H1 (cell line): ENCODE results near the gene IQCE. TPM values are rescaled to one million over a fixed set of nuclear protein-coding genes. Genes with fewer than 3 reads are reported as not detected.

Experiments
- CTCF ChIA-PET: fragments of 300-600 bp; sonication (Branson Sonifier 250); formaldehyde crosslinking; loops from one replicate; lab custom pipeline; 2021; ENCODE audit not compliant: partially characterized antibody; lab: Charles Lee
- POLR2A ChIA-PET: fragments of 300-600 bp; sonication (Branson Sonifier 250); formaldehyde crosslinking; loops from one replicate; lab custom pipeline; 2021; ENCODE audit warnings: inconsistent platforms; ENCODE audit not compliant: partially characterized antibody; lab: Charles Lee
- DNase-seq, 2 experiments: peaks; one replicate each; pipeline versions ENCODE4 v3.0.0 to v3.0.0-alpha.2; 2010 to 2022; ENCODE audit warnings: low spot score in 2 of 2, low read depth in 1 of 2, mixed read lengths in 1 of 2
- FAIRE-seq: peaks from 2 replicates; lab custom pipeline; 2011; peaks lifted over from hg19 to GRCh38; lab: Jason Lieb, UNC
- H2AFZ ChIP-seq: 2 replicates; pipeline ENCODE4 v1.8.1; 2012; ENCODE audit warnings: low read length, inconsistent platforms
- H2AK5ac ChIP-seq: 2 replicates; pipeline ENCODE4 v1.6.1; 2013; ENCODE audit warnings: low read depth, low read length
- H2BK120ac ChIP-seq: replicated peaks from 2 replicates; pipeline ENCODE3; 2013; ENCODE audit warnings: low read depth, low read length, inconsistent platforms
- H2BK12ac ChIP-seq: 2 replicates; pipeline ENCODE4 v1.6.1; 2013; ENCODE audit warnings: low read depth, low read length
- H2BK15ac ChIP-seq: 2 replicates; pipeline ENCODE4 v1.6.1; 2013; ENCODE audit warnings: low read length
- H2BK20ac ChIP-seq: 2 replicates; pipeline ENCODE4 v1.6.1; 2013; ENCODE audit warnings: low read length
- H2BK5ac ChIP-seq: 2 replicates; pipeline ENCODE4 v1.6.1; 2013; ENCODE audit warnings: low read depth, low read length
- H3K14ac ChIP-seq: 2 replicates; pipeline ENCODE4 v1.6.1; 2013; ENCODE audit warnings: inconsistent platforms; ENCODE audit not compliant: insufficient read length
- H3K18ac ChIP-seq: 2 replicates; pipeline ENCODE4 v1.6.1; 2013; ENCODE audit warnings: low read length; ENCODE audit errors: extremely low read depth
- H3K23ac ChIP-seq: 2 replicates; pipeline ENCODE4 v1.6.1; 2013; ENCODE audit warnings: inconsistent platforms; ENCODE audit not compliant: insufficient read length
- H3K23me2 ChIP-seq: 2 replicates; pipeline ENCODE4 v1.6.1; 2013; ENCODE audit warnings: low read depth, low read length
- H3K27ac ChIP-seq: 2 replicates; pipeline ENCODE4 v1.6.1; 2011; ENCODE audit warnings: low read depth, low read length, inconsistent platforms
- H3K27me3 ChIP-seq, 4 experiments: replicated peaks in 1 of 4; 1 replicate in 1 of 4; 2 replicates in 3 of 4; pipeline versions ENCODE4 v1.6.1 to v1.8.1; 2011 to 2013; ENCODE audit warnings: low read length in 3 of 4, mild to moderate bottlenecking in 3 of 4, inconsistent platforms in 2 of 4, mixed read lengths in 2 of 4, moderate library complexity in 1 of 4; ENCODE audit not compliant: control insufficient read depth in 3 of 4, insufficient read depth in 3 of 4; ENCODE audit errors: extremely low read depth in 1 of 4
- H3K36me3 ChIP-seq, 4 experiments: 2 replicates each; pipeline versions ENCODE4 v1.6.1 to v1.8.1; 2011 to 2013; ENCODE audit warnings: mild to moderate bottlenecking in 4 of 4, low read length in 3 of 4, moderate library complexity in 2 of 4, control low read depth in 1 of 4, inconsistent platforms in 1 of 4; ENCODE audit not compliant: insufficient read depth in 4 of 4, control insufficient read depth in 2 of 4
- H3K4ac ChIP-seq: replicated peaks from 2 replicates; pipeline ENCODE3; 2013; ENCODE audit warnings: low read length, low read depth, mixed read lengths, inconsistent platforms; ENCODE audit not compliant: insufficient read length
- H3K4me1 ChIP-seq, 4 experiments: replicated peaks in 1 of 4; 1 replicate in 1 of 4; 2 replicates in 3 of 4; pipeline versions ENCODE4 v1.6.1 to v1.8.1; 2011 to 2013; ENCODE audit warnings: low read length in 3 of 4, inconsistent platforms in 2 of 4, mixed read lengths in 1 of 4; ENCODE audit not compliant: insufficient read depth in 4 of 4, control insufficient read depth in 3 of 4
- H3K4me2 ChIP-seq, 2 experiments: 2 replicates each; pipeline versions ENCODE4 v1.6.1 to v1.8.1; 2011 to 2013; ENCODE audit warnings: low read depth in 2 of 2, low read length in 2 of 2, control low read depth in 1 of 2, inconsistent platforms in 1 of 2, mild to moderate bottlenecking in 1 of 2; ENCODE audit not compliant: insufficient read depth in 1 of 2
- H3K4me3 ChIP-seq, 4 experiments: fragments of 200-600, 300-600 bp in 1 of 4; sonication (generic), shearing (Covaris generic), sonication (Bioruptor Twin) in 1 of 4; 2 replicates each; pipeline versions ENCODE4 v1.5.1 to v1.8.1; 2011 to 2016; ENCODE audit warnings: low read length in 4 of 4, low read depth in 3 of 4, control low read depth in 2 of 4, inconsistent platforms in 2 of 4, mild to moderate bottlenecking in 2 of 4, mixed read lengths in 1 of 4, moderate library complexity in 1 of 4; ENCODE audit not compliant: insufficient read depth in 2 of 4; ENCODE audit errors: extremely low read depth in 1 of 4
- H3K56ac ChIP-seq: replicated peaks from 2 replicates; pipeline ENCODE3; 2013; ENCODE audit warnings: low read depth, mild to moderate bottlenecking, mixed read lengths, low read length, inconsistent platforms; ENCODE audit not compliant: insufficient read length
- H3K79me1 ChIP-seq: 2 replicates; pipeline ENCODE4 v1.6.1; 2013; ENCODE audit warnings: low read depth, low read length, control low read depth
- H3K79me2 ChIP-seq, 2 experiments: 2 replicates each; pipeline versions ENCODE4 v1.6.1 to v1.8.1; 2012 to 2013; ENCODE audit warnings: low read length in 2 of 2, mild to moderate bottlenecking in 2 of 2, inconsistent platforms in 1 of 2; ENCODE audit not compliant: insufficient read depth in 2 of 2, control insufficient read depth in 1 of 2
- H3K9ac ChIP-seq, 4 experiments: replicated peaks in 1 of 4; 1 replicate in 1 of 4; 2 replicates in 3 of 4; pipeline versions ENCODE4 v1.6.1 to v1.8.1; 2011 to 2013; ENCODE audit warnings: low read depth in 3 of 4, low read length in 3 of 4, control low read depth in 2 of 4, mild to moderate bottlenecking in 2 of 4, moderate library complexity in 2 of 4, inconsistent platforms in 1 of 4; ENCODE audit errors: extremely low read depth in 1 of 4
- H3K9me3 ChIP-seq, 2 experiments: 2 replicates each; pipeline versions ENCODE4 v1.6.1 to v1.8.1; 2012 to 2013; ENCODE audit warnings: mild to moderate bottlenecking in 2 of 2, moderate library complexity in 2 of 2, control low read depth in 1 of 2, inconsistent platforms in 1 of 2, low read depth in 1 of 2, low read length in 1 of 2, mixed read lengths in 1 of 2; ENCODE audit not compliant: insufficient read depth in 2 of 2
- H4K20me1 ChIP-seq, 2 experiments: replicated peaks in 1 of 2; 2 replicates each; pipeline versions ENCODE3 to v1.8.1; 2011 to 2013; ENCODE audit warnings: inconsistent platforms in 2 of 2, low read length in 2 of 2, mild to moderate bottlenecking in 1 of 2; ENCODE audit not compliant: insufficient read depth in 2 of 2, control insufficient read depth in 1 of 2
- H4K5ac ChIP-seq: 2 replicates; pipeline ENCODE4 v1.6.1; 2013; ENCODE audit warnings: low read length, low read depth, mixed read lengths, inconsistent platforms; ENCODE audit not compliant: insufficient read length
- H4K8ac ChIP-seq: 2 replicates; pipeline ENCODE4 v1.8.0; 2013; ENCODE audit warnings: mild to moderate bottlenecking, moderate library complexity, low read length, inconsistent platforms; ENCODE audit not compliant: insufficient read depth; ENCODE audit errors: extremely low read depth
- H4K91ac ChIP-seq: replicated peaks from 2 replicates; pipeline ENCODE3; 2013; ENCODE audit warnings: low read length, mixed read lengths, inconsistent platforms; ENCODE audit not compliant: insufficient read length
- ASH2L ChIP-seq: fragments of 200-600, 300-600 bp; sonication (generic); IDR thresholded peaks from one replicate; pipeline ENCODE4 v1.7.1; 2017; ENCODE audit warnings: low read length
- EGR1 ChIP-seq: IDR thresholded peaks from 2 replicates; pipeline ENCODE4 v1.6.1; 2011; ENCODE audit warnings: low read depth, low read length, borderline replicate concordance
- JUN ChIP-seq: IDR thresholded peaks from 2 replicates; pipeline ENCODE4 v1.6.1; 2011; ENCODE audit warnings: low read depth, mild to moderate bottlenecking, improper control_type of control experiment, low read length
- MAFK ChIP-seq: IDR thresholded peaks from 2 replicates; pipeline ENCODE4 v1.6.1; 2012; ENCODE audit warnings: low read depth, mild to moderate bottlenecking, improper control_type of control experiment, low read length
- RAD21 ChIP-seq, 2 experiments: IDR thresholded peaks in 1 of 2; conservative IDR thresholded peaks in 1 of 2; 2 replicates each; pipeline ENCODE4 v1.6.1; 2011; ENCODE audit warnings: low read depth in 2 of 2, low read length in 2 of 2, improper control_type of control experiment in 1 of 2, inconsistent platforms in 1 of 2, mild to moderate bottlenecking in 1 of 2, moderate library complexity in 1 of 2
- RNF2 ChIP-seq: fragments of 200-900, 300-1000 bp; sonication (generic); IDR thresholded peaks from 2 replicates; pipeline ENCODE4 v1.7.1; 2016; ENCODE audit warnings: borderline replicate concordance, low read depth, mild to moderate bottlenecking, antibody characterized with exemption, low read length; ENCODE audit not compliant: poor library complexity, severe bottlenecking; ENCODE audit errors: missing control alignments
- SIN3A ChIP-seq, 2 experiments: IDR thresholded peaks in 1 of 2; conservative IDR thresholded peaks in 1 of 2; 2 replicates each; pipeline ENCODE4 v1.6.1; 2011 to 2012; ENCODE audit warnings: low read length in 2 of 2, improper control_type of control experiment in 1 of 2, low read depth in 1 of 2, mild to moderate bottlenecking in 1 of 2
- TCF12 ChIP-seq: IDR thresholded peaks from 2 replicates; pipeline ENCODE4 v1.6.1; 2011; ENCODE audit warnings: low read depth, mild to moderate bottlenecking, low read length
- WGBS, 2 experiments: shearing (Covaris generic) in 1 of 2; methylation state at CpG; one replicate each; pipeline versions ENCODE4 v1.1.6 to v1.1.7; 2013 to 2015; ENCODE audit warnings: low lambda C conversion rate in 2 of 2, mixed read lengths in 2 of 2, inconsistent platforms in 1 of 2, low coverage in 1 of 2, missing lambda C conversion rate in 1 of 2; ENCODE audit not compliant: insufficient replicate concordance in 2 of 2, insufficient coverage in 1 of 2, insufficient read length in 1 of 2; ENCODE audit errors: extremely low coverage in 1 of 2, missing lambda C conversion rate in 1 of 2; 5-methylcytosine and 5-hydroxymethylcytosine counted together
- polyA plus RNA-seq, 7 experiments: library from polyadenylated mRNA; depleted of rRNA in 3 of 7; stranded (reverse) in 5 of 7; unstranded in 2 of 7; fragments of >200 nt in 5 of 7; fragments of 200-250 nt in 2 of 7; gene quantifications; 1 replicate in 5 of 7; 2 replicates in 1 of 7; 4 replicates in 1 of 7; pipeline versions ENCODE4 v1.2.1 to v1.2.3, GENCODE V29; 2011 to 2013; ENCODE audit warnings: missing spikeins in 2 of 7, mixed read lengths in 2 of 7
- total RNA-seq: library from RNA; stranded (reverse); fragmentation: NEBNext Ultra II Directional; extraction: Animal tissue kit (Norgen Biotek cat#: 25700); gene quantifications from 2 replicates; pipeline ENCODE4 v1.2.1, GENCODE V29; 2021
- TF ChIP-seq, protein P1 (sequence below): IDR thresholded peaks from 2 replicates; pipeline ENCODE4 v1.6.1; 2012; ENCODE audit warnings: inconsistent platforms
- TF ChIP-seq, protein P2 (sequence below): IDR thresholded peaks from 2 replicates; pipeline ENCODE4 v1.6.1; 2012; ENCODE audit warnings: inconsistent platforms

Gene IQCE
- total and polyA plus RNA-seq, 2 of the 8 experiments (the other 6 are each of a cell fraction or from before 2014, with no cell fraction given) = 2.2 to 4.9 TPM

DNA sequence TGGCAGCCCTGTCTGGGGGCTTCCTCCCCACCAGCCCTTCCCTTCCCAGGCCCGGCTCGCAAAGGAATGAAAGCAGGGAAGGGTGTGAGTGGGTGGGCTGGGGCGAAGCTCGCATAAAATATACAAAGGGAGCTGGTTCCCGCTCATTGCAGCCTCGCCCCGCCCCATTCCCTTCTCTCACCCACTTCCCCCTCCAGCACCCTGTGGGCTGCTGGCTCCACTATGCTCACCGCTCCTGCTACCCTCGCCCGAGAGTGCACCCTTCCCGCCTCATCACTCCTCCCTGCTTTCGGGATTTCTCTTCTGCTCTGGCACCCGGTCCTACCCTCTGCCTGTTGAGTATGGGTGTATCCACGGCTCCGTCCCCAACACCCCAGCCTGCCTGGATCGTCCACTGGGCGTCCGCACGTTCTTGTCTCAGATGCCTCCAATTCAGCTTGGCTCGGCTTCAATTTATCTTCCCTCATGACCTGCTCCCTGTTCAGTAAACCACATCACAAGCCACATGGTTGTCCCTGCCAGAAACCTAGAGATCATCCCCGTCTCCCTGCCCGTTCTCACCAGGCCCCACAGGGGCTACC lies 58.6 kb downstream of the IQCE start:
- H2BK15ac ChIP-seq = peak overlapping the region; percentile 21; the same call in 1 of the 2 replicates
- no peaks in the 10 kb centered on the region for H3K36me3 ChIP-seq
- 0 out of 7 replicates have a peak, but pooled peaks cover 0 to 2% (median 0%) of the 10 kb centered on the region in 4 experiments for H3K27me3 ChIP-seq
- DNase-seq = no peak
- H3K14ac ChIP-seq = no peak overlapping the region
- no peak overlapping the region for H3K4ac ChIP-seq
- no peak overlapping the region for H3K23ac ChIP-seq
- H2BK20ac ChIP-seq = peak overlapping the region; percentile 95
- 0 out of 2 replicates have a peak overlapping the region, but pooled peaks have one; percentile 88 for H2AK5ac ChIP-seq
- H3K9ac ChIP-seq = no peak overlapping the region
- no peak overlapping the region for H2BK120ac ChIP-seq
- H3K9me3 ChIP-seq = no peaks in the 10 kb centered on the region
- no peaks in the 10 kb centered on the region; the same call in none of the 2 replicates for H3K79me1 ChIP-seq
- no peak overlapping the region for H3K56ac ChIP-seq
- no peaks in the 10 kb centered on the region for H4K20me1 ChIP-seq
- ChIA-PET POLR2A (interaction anchor here (0.6 to 1.7 kb wide), 7 partner anchors 8 to 127 kb away, joined by 3 to 12 read pairs (median 5); partner anchors contain the start of gene TTYH3), CTCF (interaction anchor here (0.6 to 1.7 kb wide), 9 partner anchors 9 to 92 kb away, joined by 3 to 9 read pairs (median 4); no protein-coding TSS in a partner anchor)
- H4K5ac ChIP-seq = no peak overlapping the region
- 75% methylated on average over 16 of the region's 22 CpGs; no CpG with 5 or more reads in 1 of the 2 experiments for WGBS, 2 experiments
- H3K4me1 ChIP-seq = peaks cover 0 to 41% (median 27%) of the 10 kb centered on the region in 4 experiments; a peak in 6 of 7 replicates
- H3K79me2 ChIP-seq = no peaks in the 10 kb centered on the region
- no peaks in the 10 kb centered on the region for H3K23me2 ChIP-seq
- H2BK5ac ChIP-seq = peak overlapping the region; percentile 8; the same call in 1 of the 2 replicates
- H3K4me2 ChIP-seq = no peak overlapping the region
- FAIRE-seq = no peak
- no peak overlapping the region; the same call in 1 of the 2 replicates for H2AFZ ChIP-seq
- peak overlapping the region; percentile 20 for H4K91ac ChIP-seq
- no peak overlapping the region for H3K27ac ChIP-seq
- H2BK12ac ChIP-seq = peak overlapping the region; percentile 88; the same call in 1 of the 2 replicates
- peak; percentile 36; the same call in 1 of the 2 replicates for TF ChIP-seq EGR1
- TF ChIP-seq, protein P1, sequence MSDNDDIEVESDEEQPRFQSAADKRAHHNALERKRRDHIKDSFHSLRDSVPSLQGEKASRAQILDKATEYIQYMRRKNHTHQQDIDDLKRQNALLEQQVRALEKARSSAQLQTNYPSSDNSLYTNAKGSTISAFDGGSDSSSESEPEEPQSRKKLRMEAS = peak; percentile 32; the same call in 1 of the 2 replicates
- TF ChIP-seq TCF12 = no peak
- TF ChIP-seq ASH2L = no peak
- TF ChIP-seq MAFK = no peak
- TF ChIP-seq, protein P2, sequence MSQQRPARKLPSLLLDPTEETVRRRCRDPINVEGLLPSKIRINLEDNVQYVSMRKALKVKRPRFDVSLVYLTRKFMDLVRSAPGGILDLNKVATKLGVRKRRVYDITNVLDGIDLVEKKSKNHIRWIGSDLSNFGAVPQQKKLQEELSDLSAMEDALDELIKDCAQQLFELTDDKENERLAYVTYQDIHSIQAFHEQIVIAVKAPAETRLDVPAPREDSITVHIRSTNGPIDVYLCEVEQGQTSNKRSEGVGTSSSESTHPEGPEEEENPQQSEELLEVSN = peak; percentile 32; the same call in 1 of the 2 replicates
- no peak for TF ChIP-seq RNF2
- no peak for TF ChIP-seq JUN
- no peak for TF ChIP-seq SIN3A (conservative IDR thresholded peaks at IDR 0.05 in 1 of 2, IDR thresholded peaks at IDR 0.05 in 1 of 2; ENCODE audit: low read depth in 1 of 2, low read length in 2 of 2)
- TF ChIP-seq RAD21 (IDR thresholded peaks at IDR 0.05 in 1 of 2, conservative IDR thresholded peaks at IDR 0.05 in 1 of 2; ENCODE audit: low read depth in 2 of 2, low read length in 2 of 2) = no peak
- TF ChIP-seq, all 59 proteins: peak for 3
- Histone ChIP-seq H3K4me3 (no peak overlapping the region), H4K8ac (no peak overlapping the region), H3K18ac (peak overlapping the region; percentile 25)
